WTC11 (cell line): ENCODE measurements around the gene TMUB2.

Experiments used
- CREB1 ChIP-seq: sonication (generic); formaldehyde crosslinking; IDR thresholded peaks from 2 replicates; pipeline ENCODE4 v1.8.0; 2023; ENCODE audit warnings: mild to moderate bottlenecking, missing genetic modification reagents
- CTCF ChIP-seq: fragments of 200-600 bp; IDR thresholded peaks from 2 replicates; pipeline ENCODE4 v1.8.0; 2022; ENCODE audit warnings: antibody characterized with exemption
- ESRRA ChIP-seq: sonication (generic); formaldehyde crosslinking; IDR thresholded peaks from 2 replicates; pipeline ENCODE4 v1.8.1; 2022; ENCODE audit warnings: mild to moderate bottlenecking, missing genetic modification reagents, borderline replicate concordance
- FOXP1 ChIP-seq: sonication (generic); formaldehyde crosslinking; IDR thresholded peaks from 2 replicates; pipeline ENCODE4 v1.8.0; 2022; ENCODE audit warnings: missing genetic modification reagents, mild to moderate bottlenecking, moderate library complexity, borderline replicate concordance
- MAX ChIP-seq: sonication (generic); formaldehyde crosslinking; IDR thresholded peaks from 2 replicates; pipeline ENCODE4 v1.8.0; 2022; ENCODE audit warnings: mild to moderate bottlenecking, missing genetic modification reagents
- NR2C2 ChIP-seq: sonication (generic); formaldehyde crosslinking; IDR thresholded peaks from 2 replicates; pipeline ENCODE4 v1.8.0; 2022; ENCODE audit warnings: mild to moderate bottlenecking, missing genetic modification reagents
- USF1 ChIP-seq: sonication (generic); formaldehyde crosslinking; IDR thresholded peaks from 2 replicates; pipeline ENCODE4 v1.8.0; 2022; ENCODE audit warnings: mild to moderate bottlenecking, missing genetic modification reagents
- TF ChIP-seq, protein P1 (sequence below): sonication (generic); formaldehyde crosslinking; IDR thresholded peaks from 2 replicates; pipeline ENCODE4 v1.8.1; 2022; ENCODE audit warnings: low read depth, missing genetic modification reagents, borderline replicate concordance
- TF ChIP-seq, protein P2 (sequence below): sonication (generic); formaldehyde crosslinking; IDR thresholded peaks from 2 replicates; pipeline ENCODE4 v1.8.1; 2022; ENCODE audit warnings: mild to moderate bottlenecking, missing genetic modification reagents, moderate library complexity, borderline replicate concordance
- TF ChIP-seq, protein P3 (sequence below): sonication (generic); formaldehyde crosslinking; IDR thresholded peaks from 2 replicates; pipeline ENCODE4 v1.8.1; 2023; ENCODE audit warnings: mild to moderate bottlenecking, missing genetic modification reagents, borderline replicate concordance
- TF ChIP-seq, protein P4 (sequence below): sonication (generic); formaldehyde crosslinking; IDR thresholded peaks from 2 replicates; pipeline ENCODE4 v1.8.1; 2022; ENCODE audit warnings: low read depth, mild to moderate bottlenecking, moderate library complexity, missing genetic modification reagents, borderline replicate concordance
- TF ChIP-seq, protein P5 (sequence below): sonication (generic); formaldehyde crosslinking; IDR thresholded peaks from 2 replicates; pipeline ENCODE4 v1.8.0; 2023; ENCODE audit warnings: missing genetic modification reagents

DNA sequence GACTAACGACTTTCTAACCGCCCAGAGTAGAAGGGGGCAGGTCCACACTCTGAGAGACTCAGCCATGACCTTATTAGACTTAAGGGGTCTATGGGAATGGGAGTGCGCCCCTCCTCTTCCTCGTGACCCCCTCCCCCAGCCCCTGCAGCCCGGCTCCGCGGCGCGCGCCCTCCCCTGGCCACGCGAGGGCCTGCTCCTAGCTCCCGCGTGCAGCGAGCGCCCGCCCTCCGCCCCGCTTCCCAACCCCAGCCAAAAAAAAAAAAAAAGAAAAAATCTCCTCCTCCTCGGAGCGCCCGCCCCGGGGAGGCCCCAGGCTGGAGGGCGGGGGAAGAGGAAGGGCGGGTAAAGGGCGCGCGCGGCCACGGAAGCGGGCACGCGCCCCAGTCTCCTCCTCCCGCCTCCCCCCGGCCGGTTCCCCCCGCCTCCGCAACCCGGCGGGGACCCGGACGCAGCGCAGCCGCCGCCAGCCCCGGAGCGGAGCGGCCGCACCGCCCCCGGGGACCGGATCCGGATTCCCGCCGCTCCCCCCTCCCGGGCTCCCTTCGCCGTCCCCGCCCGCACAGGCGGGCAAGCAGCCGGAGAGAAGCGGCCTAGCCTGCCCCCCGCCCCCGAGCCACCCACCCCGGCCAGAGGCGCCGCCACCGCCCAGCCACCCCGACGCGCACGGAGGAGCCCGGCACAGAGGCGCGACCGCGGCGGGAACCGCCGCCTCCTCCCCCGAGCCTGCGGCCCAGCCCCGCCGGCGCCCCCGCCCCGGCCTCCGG lies 31.8 kb downstream of the TMUB2 start:
- TF ChIP-seq CREB1 (CRISPR knock-in tag) (no peak), NR2C2 (no peak), CTCF (peak; percentile 26; the same call in 1 of the 2 replicates), FOXP1 (no peak), ESRRA (CRISPR knock-in tag) (no peak), USF1 (CRISPR knock-in tag) (no peak), MAX (CRISPR knock-in tag) (no peak)
- TF ChIP-seq, protein P1, sequence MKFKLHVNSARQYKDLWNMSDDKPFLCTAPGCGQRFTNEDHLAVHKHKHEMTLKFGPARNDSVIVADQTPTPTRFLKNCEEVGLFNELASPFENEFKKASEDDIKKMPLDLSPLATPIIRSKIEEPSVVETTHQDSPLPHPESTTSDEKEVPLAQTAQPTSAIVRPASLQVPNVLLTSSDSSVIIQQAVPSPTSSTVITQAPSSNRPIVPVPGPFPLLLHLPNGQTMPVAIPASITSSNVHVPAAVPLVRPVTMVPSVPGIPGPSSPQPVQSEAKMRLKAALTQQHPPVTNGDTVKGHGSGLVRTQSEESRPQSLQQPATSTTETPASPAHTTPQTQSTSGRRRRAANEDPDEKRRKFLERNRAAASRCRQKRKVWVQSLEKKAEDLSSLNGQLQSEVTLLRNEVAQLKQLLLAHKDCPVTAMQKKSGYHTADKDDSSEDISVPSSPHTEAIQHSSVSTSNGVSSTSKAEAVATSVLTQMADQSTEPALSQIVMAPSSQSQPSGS (CRISPR knock-in tag), result no peak
- TF ChIP-seq, protein P2, sequence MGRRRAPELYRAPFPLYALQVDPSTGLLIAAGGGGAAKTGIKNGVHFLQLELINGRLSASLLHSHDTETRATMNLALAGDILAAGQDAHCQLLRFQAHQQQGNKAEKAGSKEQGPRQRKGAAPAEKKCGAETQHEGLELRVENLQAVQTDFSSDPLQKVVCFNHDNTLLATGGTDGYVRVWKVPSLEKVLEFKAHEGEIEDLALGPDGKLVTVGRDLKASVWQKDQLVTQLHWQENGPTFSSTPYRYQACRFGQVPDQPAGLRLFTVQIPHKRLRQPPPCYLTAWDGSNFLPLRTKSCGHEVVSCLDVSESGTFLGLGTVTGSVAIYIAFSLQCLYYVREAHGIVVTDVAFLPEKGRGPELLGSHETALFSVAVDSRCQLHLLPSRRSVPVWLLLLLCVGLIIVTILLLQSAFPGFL (CRISPR knock-in tag), result no peak
- TF ChIP-seq, protein P3, sequence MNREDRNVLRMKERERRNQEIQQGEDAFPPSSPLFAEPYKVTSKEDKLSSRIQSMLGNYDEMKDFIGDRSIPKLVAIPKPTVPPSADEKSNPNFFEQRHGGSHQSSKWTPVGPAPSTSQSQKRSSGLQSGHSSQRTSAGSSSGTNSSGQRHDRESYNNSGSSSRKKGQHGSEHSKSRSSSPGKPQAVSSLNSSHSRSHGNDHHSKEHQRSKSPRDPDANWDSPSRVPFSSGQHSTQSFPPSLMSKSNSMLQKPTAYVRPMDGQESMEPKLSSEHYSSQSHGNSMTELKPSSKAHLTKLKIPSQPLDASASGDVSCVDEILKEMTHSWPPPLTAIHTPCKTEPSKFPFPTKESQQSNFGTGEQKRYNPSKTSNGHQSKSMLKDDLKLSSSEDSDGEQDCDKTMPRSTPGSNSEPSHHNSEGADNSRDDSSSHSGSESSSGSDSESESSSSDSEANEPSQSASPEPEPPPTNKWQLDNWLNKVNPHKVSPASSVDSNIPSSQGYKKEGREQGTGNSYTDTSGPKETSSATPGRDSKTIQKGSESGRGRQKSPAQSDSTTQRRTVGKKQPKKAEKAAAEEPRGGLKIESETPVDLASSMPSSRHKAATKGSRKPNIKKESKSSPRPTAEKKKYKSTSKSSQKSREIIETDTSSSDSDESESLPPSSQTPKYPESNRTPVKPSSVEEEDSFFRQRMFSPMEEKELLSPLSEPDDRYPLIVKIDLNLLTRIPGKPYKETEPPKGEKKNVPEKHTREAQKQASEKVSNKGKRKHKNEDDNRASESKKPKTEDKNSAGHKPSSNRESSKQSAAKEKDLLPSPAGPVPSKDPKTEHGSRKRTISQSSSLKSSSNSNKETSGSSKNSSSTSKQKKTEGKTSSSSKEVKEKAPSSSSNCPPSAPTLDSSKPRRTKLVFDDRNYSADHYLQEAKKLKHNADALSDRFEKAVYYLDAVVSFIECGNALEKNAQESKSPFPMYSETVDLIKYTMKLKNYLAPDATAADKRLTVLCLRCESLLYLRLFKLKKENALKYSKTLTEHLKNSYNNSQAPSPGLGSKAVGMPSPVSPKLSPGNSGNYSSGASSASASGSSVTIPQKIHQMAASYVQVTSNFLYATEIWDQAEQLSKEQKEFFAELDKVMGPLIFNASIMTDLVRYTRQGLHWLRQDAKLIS, result no peak
- TF ChIP-seq, protein P4, sequence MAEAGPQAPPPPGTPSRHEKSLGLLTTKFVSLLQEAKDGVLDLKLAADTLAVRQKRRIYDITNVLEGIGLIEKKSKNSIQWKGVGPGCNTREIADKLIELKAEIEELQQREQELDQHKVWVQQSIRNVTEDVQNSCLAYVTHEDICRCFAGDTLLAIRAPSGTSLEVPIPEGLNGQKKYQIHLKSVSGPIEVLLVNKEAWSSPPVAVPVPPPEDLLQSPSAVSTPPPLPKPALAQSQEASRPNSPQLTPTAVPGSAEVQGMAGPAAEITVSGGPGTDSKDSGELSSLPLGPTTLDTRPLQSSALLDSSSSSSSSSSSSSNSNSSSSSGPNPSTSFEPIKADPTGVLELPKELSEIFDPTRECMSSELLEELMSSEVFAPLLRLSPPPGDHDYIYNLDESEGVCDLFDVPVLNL, result no peak
- TF ChIP-seq, protein P5, sequence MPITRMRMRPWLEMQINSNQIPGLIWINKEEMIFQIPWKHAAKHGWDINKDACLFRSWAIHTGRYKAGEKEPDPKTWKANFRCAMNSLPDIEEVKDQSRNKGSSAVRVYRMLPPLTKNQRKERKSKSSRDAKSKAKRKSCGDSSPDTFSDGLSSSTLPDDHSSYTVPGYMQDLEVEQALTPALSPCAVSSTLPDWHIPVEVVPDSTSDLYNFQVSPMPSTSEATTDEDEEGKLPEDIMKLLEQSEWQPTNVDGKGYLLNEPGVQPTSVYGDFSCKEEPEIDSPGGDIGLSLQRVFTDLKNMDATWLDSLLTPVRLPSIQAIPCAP, result no peak
